Activated CD8-positive, alpha-beta memory T cell treated with anti-CD3 and anti-CD28 coated beads, Interleukin-2, amount 50 U/mL, for 4 hours (primary cell): ENCODE results near the gene PCCA.
"Not testable (repeated sequence)": the region's sequence is repeated elsewhere in the genome, so short reads cannot be mapped to it uniquely, and the experiment has no call there.

Source experiments
- DNase-seq: peaks from one replicate; pipeline ENCODE4 v3.0.0-alpha.2; 2020

PCCA gene

GRCh38 chr13:100141461-100141961, 52.6 kb downstream of the PCCA start:
- not testable (repeated sequence) for DNase-seq

- no peak for DNase-seq
These were observed 57.6 kb downstream of the PCCA start for GRCh38 chr13:100146534-100146933.

GRCh38 chr13:100147825-100148224, 58.9 kb downstream of the PCCA start:
- DNase-seq: no peak

GRCh38 chr13:100148422-100148821, 59.5 kb downstream of the PCCA start:
- no peak for DNase-seq

GRCh38 chr13:100149389-100149788, 60.5 kb downstream of the PCCA start:
- DNase-seq: no peak

GRCh38 chr13:100150711-100151110, 61.8 kb downstream of the PCCA start:
- DNase-seq: not testable (repeated sequence)

GRCh38 chr13:100154842-100155416, 66.0 kb downstream of the PCCA start:
- DNase-seq: no peak

- no peak for DNase-seq
These were observed 67.9 kb downstream of the PCCA start for GRCh38 chr13:100156788-100157187.

- DNase-seq: no peak
These were observed 69.7 kb downstream of the PCCA start for GRCh38 chr13:100158569-100158968.

- no peak for DNase-seq
These were observed 70.7 kb downstream of the PCCA start for GRCh38 chr13:100159584-100159983.

- DNase-seq: no peak
These were observed 71.6 kb downstream of the PCCA start for GRCh38 chr13:100160450-100160849.

GRCh38 chr13:100163375-100163774, 74.5 kb downstream of the PCCA start:
- DNase-seq: no peak

- DNase-seq: no peak
These were observed 84.3 kb downstream of the PCCA start for GRCh38 chr13:100173203-100173602.

GRCh38 chr13:100174455-100174854, 85.6 kb downstream of the PCCA start:
- not testable (repeated sequence) for DNase-seq

GRCh38 chr13:100175078-100175802, 86.3 kb downstream of the PCCA start:
- DNase-seq: no peak

- no peak for DNase-seq
These were observed 86.9 kb downstream of the PCCA start for GRCh38 chr13:100175803-100176182.

GRCh38 chr13:100176801-100177400, 88.0 kb downstream of the PCCA start:
- DNase-seq: no peak

GRCh38 chr13:100178309-100178708, 89.4 kb downstream of the PCCA start:
- DNase-seq: no peak

- no peak for DNase-seq
These were observed 90.4 kb downstream of the PCCA start for GRCh38 chr13:100179276-100179675.

GRCh38 chr13:100182900-100183490, 94.1 kb downstream of the PCCA start:
- no peak for DNase-seq

- no peak for DNase-seq
These were observed 95.2 kb downstream of the PCCA start for GRCh38 chr13:100184095-100184494.

GRCh38 chr13:100195568-100195967, 106.7 kb downstream of the PCCA start:
- DNase-seq: no peak

GRCh38 chr13:100196375-100196774, 107.5 kb downstream of the PCCA start:
- DNase-seq: no peak

GRCh38 chr13:100197116-100197515, 108.2 kb downstream of the PCCA start:
- DNase-seq: no peak
